ENCODE results near the gene NRF1. TPM values are rescaled to one million over a fixed set of nuclear protein-coding genes. Genes with fewer than 3 reads are reported as not detected.
"Not testable (repeated sequence)": the region's sequence is repeated elsewhere in the genome, so short reads cannot be mapped to it uniquely, and the experiment has no call there.

NRF1 gene
- total RNA-seq, 1 donor = 14.0 TPM

- TF ChIP-seq CTCF (IDR thresholded peaks at IDR 0.05; ENCODE audit: insufficient read depth, low read length) = no peak
- H3K4me3 ChIP-seq (ENCODE audit: low read depth, low read length) = no peak overlapping the region
- DNase-seq (ENCODE audit: low read depth) = no peak
Observed at GRCh38 chr7:129572205-129572604, 39.3 kb upstream of the NRF1 start.

GRCh38 chr7:129574487-129574886 lies 37.0 kb upstream of the NRF1 start:
- no peak overlapping the region for H3K4me3 ChIP-seq (ENCODE audit: low read depth, low read length)
- peak; percentile 92 for DNase-seq (ENCODE audit: low read depth)
- no peak for TF ChIP-seq CTCF (IDR thresholded peaks at IDR 0.05; ENCODE audit: insufficient read depth, low read length)

GRCh38 chr7:129575699-129576098 lies 35.8 kb upstream of the NRF1 start:
- H3K4me3 ChIP-seq (ENCODE audit: low read depth, low read length) = no peak overlapping the region
- DNase-seq (ENCODE audit: low read depth) = no peak
- no peak for TF ChIP-seq CTCF (IDR thresholded peaks at IDR 0.05; ENCODE audit: insufficient read depth, low read length)

- DNase-seq (ENCODE audit: low read depth) = no peak
- no peak for TF ChIP-seq CTCF (IDR thresholded peaks at IDR 0.05; ENCODE audit: insufficient read depth, low read length)
- no peak overlapping the region for H3K4me3 ChIP-seq (ENCODE audit: low read depth, low read length)
Observed at GRCh38 chr7:129576138-129576537, 35.4 kb upstream of the NRF1 start.

- H3K4me3 ChIP-seq (ENCODE audit: low read depth, low read length) = no peak overlapping the region
- no peak for DNase-seq (ENCODE audit: low read depth)
- TF ChIP-seq CTCF (IDR thresholded peaks at IDR 0.05; ENCODE audit: insufficient read depth, low read length) = no peak
Observed at GRCh38 chr7:129578829-129579228, 32.7 kb upstream of the NRF1 start.

GRCh38 chr7:129586179-129586578 lies 25.3 kb upstream of the NRF1 start:
- DNase-seq (ENCODE audit: low read depth); H3K4me3 ChIP-seq (ENCODE audit: low read depth, low read length): not testable (repeated sequence)

GRCh38 chr7:129588268-129588667 lies 23.3 kb upstream of the NRF1 start:
- DNase-seq (ENCODE audit: low read depth) = no peak
- no peak overlapping the region for H3K4me3 ChIP-seq (ENCODE audit: low read depth, low read length)
- no peak for TF ChIP-seq CTCF (IDR thresholded peaks at IDR 0.05; ENCODE audit: insufficient read depth, low read length)
